OCI-LY3 (cell line): Measurements from ENCODE around the gene IL4I1.

ENCODE experiments used
- CTCF ChIP-seq: fragments of 200-600, 300-600 bp; sonication (generic); IDR thresholded peaks from 2 replicates; pipeline ENCODE4 v1.5.1; 2014; ENCODE audit warnings: antibody characterized with exemption, low read length, low read depth
- EZH2phosphoT487 ChIP-seq: fragments of 200-600 bp; shearing (Covaris generic); IDR thresholded peaks from 2 replicates; pipeline ENCODE4 v1.6.1; 2018; ENCODE audit warnings: antibody characterized with exemption, mixed run types, low read depth

GRCh38 chr19:49927526-49928264 lies 31.0 kb upstream of the IL4I1 start:
- TF ChIP-seq CTCF: no peak
- TF ChIP-seq EZH2phosphoT487: no peak
